Measurements from ENCODE around the gene CHAC1. TPM values are rescaled to one million over a fixed set of nuclear protein-coding genes. Genes with fewer than 3 reads are reported as not detected.
"Not testable (repeated sequence)": the region's sequence is repeated elsewhere in the genome, so short reads cannot be mapped to it uniquely, and the experiment has no call there.

CHAC1 gene
- total RNA-seq, 3 donors from 2014 or later (not counting 1 experiment from before 2014, with no cell fraction given): 1.1 to 1.7 TPM; not detected in 1

DNA sequence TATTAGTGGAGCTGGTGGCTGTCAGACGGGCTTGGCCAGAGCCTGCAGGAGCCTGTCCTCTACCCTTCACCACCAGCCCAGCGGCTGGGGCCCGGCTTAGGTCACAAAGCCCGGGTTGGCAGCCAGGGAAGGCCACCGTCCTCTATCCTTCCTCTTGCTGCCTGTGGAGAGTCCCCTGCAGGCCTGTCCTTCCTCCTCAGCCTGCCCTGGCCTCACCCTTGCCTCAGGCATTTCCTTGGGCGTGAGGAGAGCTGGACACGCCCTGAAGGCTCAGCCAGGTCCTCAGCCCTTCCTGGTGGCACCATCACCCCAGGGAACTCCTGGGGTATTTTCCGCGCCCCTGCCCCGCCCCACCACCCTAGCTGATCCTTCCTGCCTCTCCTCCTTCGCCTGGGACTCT, 7.7 kb downstream of the CHAC1 start:
- Histone ChIP-seq H3K9me3 (ENCODE audit: control insufficient read depth, insufficient read depth, low read length) (no peaks in the 10 kb centered on the region), H3K27me3 (ENCODE audit: control insufficient read depth, insufficient read depth, low read length) (no peaks in the 10 kb centered on the region), H3K36me3 (ENCODE audit: control insufficient read depth, insufficient read depth, low read length) (no peaks in the 10 kb centered on the region), H3K4me3 (ENCODE audit: low read length) (no peak overlapping the region), H3K27ac (ENCODE audit: low read length) (no peak overlapping the region), H3K4me1 (ENCODE audit: control insufficient read depth, insufficient read depth, low read length) (no peaks in the 10 kb centered on the region)
- intact Hi-C loops (cut with micrococcal nuclease): no loop called here
- no peak for DNase-seq
- Mint-ChIP-seq H3K4me3 (no peak overlapping the region), H3K36me3 (no peaks in the 10 kb centered on the region), H3K9me3 (no peaks in the 10 kb centered on the region), H3K27me3 (ENCODE audit: low read depth in 2 of 2) (peaks cover 0 to 14% of the 10 kb centered on the region in 2 donors), H3K27ac (no peak overlapping the region), H3K4me1 (no peaks in the 10 kb centered on the region)
- no peak for ATAC-seq
- TF ChIP-seq, protein P1, sequence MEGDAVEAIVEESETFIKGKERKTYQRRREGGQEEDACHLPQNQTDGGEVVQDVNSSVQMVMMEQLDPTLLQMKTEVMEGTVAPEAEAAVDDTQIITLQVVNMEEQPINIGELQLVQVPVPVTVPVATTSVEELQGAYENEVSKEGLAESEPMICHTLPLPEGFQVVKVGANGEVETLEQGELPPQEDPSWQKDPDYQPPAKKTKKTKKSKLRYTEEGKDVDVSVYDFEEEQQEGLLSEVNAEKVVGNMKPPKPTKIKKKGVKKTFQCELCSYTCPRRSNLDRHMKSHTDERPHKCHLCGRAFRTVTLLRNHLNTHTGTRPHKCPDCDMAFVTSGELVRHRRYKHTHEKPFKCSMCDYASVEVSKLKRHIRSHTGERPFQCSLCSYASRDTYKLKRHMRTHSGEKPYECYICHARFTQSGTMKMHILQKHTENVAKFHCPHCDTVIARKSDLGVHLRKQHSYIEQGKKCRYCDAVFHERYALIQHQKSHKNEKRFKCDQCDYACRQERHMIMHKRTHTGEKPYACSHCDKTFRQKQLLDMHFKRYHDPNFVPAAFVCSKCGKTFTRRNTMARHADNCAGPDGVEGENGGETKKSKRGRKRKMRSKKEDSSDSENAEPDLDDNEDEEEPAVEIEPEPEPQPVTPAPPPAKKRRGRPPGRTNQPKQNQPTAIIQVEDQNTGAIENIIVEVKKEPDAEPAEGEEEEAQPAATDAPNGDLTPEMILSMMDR (IDR thresholded peaks at IDR 0.05): no peak
- WGBS (ENCODE audit: insufficient coverage): 92% methylated on average over 11 of the region's 11 CpGs

DNA sequence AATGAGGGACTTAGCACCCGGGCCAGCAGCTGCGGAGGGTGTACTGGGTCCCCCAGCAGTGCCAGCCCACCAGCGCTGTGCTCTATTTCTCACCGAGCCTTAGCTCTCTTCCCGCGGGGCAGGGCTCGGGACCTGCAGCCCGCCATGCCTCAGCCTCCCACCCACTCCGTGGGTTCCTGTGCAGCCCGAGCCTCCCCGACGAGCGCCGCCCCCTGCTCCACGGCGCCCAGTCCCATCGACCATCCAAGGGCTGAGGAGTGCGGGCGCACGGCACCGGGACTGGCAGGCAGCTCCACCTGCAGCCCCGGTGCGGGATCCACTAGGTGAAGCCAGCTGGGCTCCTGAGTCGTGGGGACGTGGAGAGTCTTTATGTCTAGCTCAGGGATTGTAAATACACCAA, 8.5 kb downstream of the CHAC1 start:
- peaks cover 0 to 14% of the 10 kb centered on the region in 2 donors for H3K27me3 Mint-ChIP-seq (ENCODE audit: low read depth in 2 of 2)
- H3K4me1 ChIP-seq (ENCODE audit: control insufficient read depth, insufficient read depth, low read length); ATAC-seq; DNase-seq; H3K27ac ChIP-seq (ENCODE audit: low read length); H3K9me3 ChIP-seq (ENCODE audit: control insufficient read depth, insufficient read depth, low read length); H3K4me3 ChIP-seq (ENCODE audit: low read length); H3K9me3 Mint-ChIP-seq; intact Hi-C loops (cut with micrococcal nuclease); H3K27ac Mint-ChIP-seq; H3K36me3 ChIP-seq (ENCODE audit: control insufficient read depth, insufficient read depth, low read length); H3K36me3 Mint-ChIP-seq; H3K27me3 ChIP-seq (ENCODE audit: control insufficient read depth, insufficient read depth, low read length); H3K4me3 Mint-ChIP-seq; H3K4me1 Mint-ChIP-seq: not testable (repeated sequence)
- WGBS (ENCODE audit: insufficient coverage): 92% methylated on average over 25 of the region's 25 CpGs

DNA sequence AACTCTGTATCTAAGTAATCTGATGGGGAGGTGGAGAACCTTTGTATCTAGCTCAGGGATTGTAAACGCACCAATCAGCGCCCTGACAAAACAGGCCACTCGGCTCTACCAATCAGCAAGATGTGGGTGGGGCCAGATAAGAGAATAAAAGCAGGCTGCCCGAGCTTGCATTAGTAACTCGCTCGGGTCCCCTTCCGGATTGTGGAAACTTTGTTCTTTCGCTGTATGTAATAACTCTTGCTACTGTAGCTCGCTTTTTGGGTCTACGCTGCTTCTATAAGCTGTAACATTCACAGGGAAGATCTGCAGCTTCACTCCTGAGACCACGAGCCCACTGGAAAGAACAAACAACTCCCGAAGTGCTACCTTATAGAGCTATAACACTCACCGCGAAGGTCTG, 9.0 kb downstream of the CHAC1 start:
- H3K36me3 ChIP-seq (ENCODE audit: control insufficient read depth, insufficient read depth, low read length); H3K9me3 ChIP-seq (ENCODE audit: control insufficient read depth, insufficient read depth, low read length); H3K4me1 Mint-ChIP-seq; ATAC-seq; H3K4me3 Mint-ChIP-seq; H3K27ac Mint-ChIP-seq; intact Hi-C loops (cut with micrococcal nuclease); H3K36me3 Mint-ChIP-seq; H3K4me3 ChIP-seq (ENCODE audit: low read length); H3K27me3 ChIP-seq (ENCODE audit: control insufficient read depth, insufficient read depth, low read length); H3K9me3 Mint-ChIP-seq; DNase-seq; H3K4me1 ChIP-seq (ENCODE audit: control insufficient read depth, insufficient read depth, low read length); H3K27ac ChIP-seq (ENCODE audit: low read length): not testable (repeated sequence)
- 96% methylated on average over 14 of the region's 14 CpGs for WGBS (ENCODE audit: insufficient coverage)
- H3K27me3 Mint-ChIP-seq (ENCODE audit: low read depth in 2 of 2): peaks cover 0 to 14% of the 10 kb centered on the region in 2 donors

DNA sequence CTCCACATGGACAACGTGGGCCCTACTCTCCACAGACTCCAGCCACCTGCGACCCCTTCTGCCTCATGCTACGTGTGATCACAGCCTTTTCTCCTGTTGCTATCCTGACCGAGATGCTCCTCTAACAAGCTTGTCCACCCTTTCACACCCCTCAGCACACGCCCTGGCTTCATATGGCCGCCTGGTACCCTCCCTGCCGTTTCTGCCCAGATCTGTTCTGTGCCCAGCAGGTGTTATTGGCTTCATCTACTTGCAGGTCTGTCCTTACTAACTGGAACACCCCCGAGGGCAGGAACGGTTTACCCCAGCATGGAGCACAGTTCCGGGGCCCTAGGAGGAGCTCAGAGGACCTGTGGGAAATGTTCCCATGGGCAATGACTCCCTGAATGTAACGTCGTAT, 9.9 kb downstream of the CHAC1 start:
- no peak overlapping the region for H3K27ac ChIP-seq (ENCODE audit: low read length)
- no peak overlapping the region for H3K4me3 ChIP-seq (ENCODE audit: low read length)
- ATAC-seq (no peak), DNase-seq (no peak)
- no peaks in the 10 kb centered on the region for H3K9me3 ChIP-seq (ENCODE audit: control insufficient read depth, insufficient read depth, low read length)
- no peaks in the 10 kb centered on the region for H3K36me3 ChIP-seq (ENCODE audit: control insufficient read depth, insufficient read depth, low read length)
- no peaks in the 10 kb centered on the region for H3K9me3 Mint-ChIP-seq
- no peaks in the 10 kb centered on the region for H3K4me1 Mint-ChIP-seq
- H3K27me3 ChIP-seq (ENCODE audit: control insufficient read depth, insufficient read depth, low read length): no peaks in the 10 kb centered on the region
- H3K27ac Mint-ChIP-seq: no peak overlapping the region
- peaks cover 0 to 13% of the 10 kb centered on the region in 2 donors for H3K27me3 Mint-ChIP-seq (ENCODE audit: low read depth in 2 of 2)
- intact Hi-C loops (cut with micrococcal nuclease): no loop called here
- no peaks in the 10 kb centered on the region for H3K4me1 ChIP-seq (ENCODE audit: control insufficient read depth, insufficient read depth, low read length)
- H3K4me3 Mint-ChIP-seq: no peak overlapping the region
- TF ChIP-seq, protein P1 (IDR thresholded peaks at IDR 0.05): no peak
- H3K36me3 Mint-ChIP-seq: no peaks in the 10 kb centered on the region
- WGBS (ENCODE audit: insufficient coverage): 88% methylated on average over 12 of the region's 12 CpGs

DNA sequence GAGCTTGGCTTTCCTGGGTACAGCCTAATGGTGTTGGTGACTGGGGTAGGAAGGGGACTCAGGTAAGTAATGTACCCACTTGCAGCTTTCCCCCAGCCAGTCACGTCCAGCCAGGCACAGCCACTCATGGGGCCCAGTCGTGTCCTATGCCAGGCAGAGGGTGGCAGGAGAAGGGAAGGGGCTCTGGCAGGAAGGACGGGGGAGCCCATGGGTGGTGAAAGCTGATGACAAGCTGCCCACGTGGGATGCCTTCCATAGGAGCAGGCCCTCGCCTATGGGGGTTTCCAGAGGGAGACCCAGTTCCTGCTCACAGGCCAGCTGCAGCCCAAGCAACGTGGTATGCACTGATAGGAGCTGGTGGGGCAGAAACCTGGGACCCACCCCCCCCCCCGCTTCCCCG, 10.7 kb downstream of the CHAC1 start:
- intact Hi-C loops (cut with micrococcal nuclease): no loop called here
- Histone ChIP-seq H3K4me1 (ENCODE audit: control insufficient read depth, insufficient read depth, low read length) (no peaks in the 10 kb centered on the region), H3K9me3 (ENCODE audit: control insufficient read depth, insufficient read depth, low read length) (no peaks in the 10 kb centered on the region), H3K4me3 (ENCODE audit: low read length) (no peak overlapping the region), H3K36me3 (ENCODE audit: control insufficient read depth, insufficient read depth, low read length) (no peaks in the 10 kb centered on the region), H3K27me3 (ENCODE audit: control insufficient read depth, insufficient read depth, low read length) (no peaks in the 10 kb centered on the region), H3K27ac (ENCODE audit: low read length) (no peak overlapping the region)
- 83% methylated on average over 7 of the region's 8 CpGs for WGBS (ENCODE audit: insufficient coverage)
- peaks cover 0 to 8% of the 10 kb centered on the region in 2 donors for H3K27me3 Mint-ChIP-seq (ENCODE audit: low read depth in 2 of 2)
- H3K4me1 Mint-ChIP-seq: no peaks in the 10 kb centered on the region
- ATAC-seq (no peak), DNase-seq (no peak)
- no peaks in the 10 kb centered on the region for H3K9me3 Mint-ChIP-seq
- no peak overlapping the region for H3K27ac Mint-ChIP-seq
- H3K4me3 Mint-ChIP-seq: no peak overlapping the region
- TF ChIP-seq, protein P1 (IDR thresholded peaks at IDR 0.05): no peak
- H3K36me3 Mint-ChIP-seq: no peaks in the 10 kb centered on the region
